Uterine smooth muscle cell (primary cell): ENCODE measurements around the gene WDR88. TPM values are rescaled to one million over a fixed set of nuclear protein-coding genes. Genes with fewer than 3 reads are reported as not detected.

Source experiments
- total RNA-seq: library from RNA; depleted of rRNA; stranded (reverse); fragments of >200 nt; gene quantifications from 2 replicates; pipeline ENCODE4 v1.2.3, GENCODE V29; 2014

WDR88 gene, protein sequence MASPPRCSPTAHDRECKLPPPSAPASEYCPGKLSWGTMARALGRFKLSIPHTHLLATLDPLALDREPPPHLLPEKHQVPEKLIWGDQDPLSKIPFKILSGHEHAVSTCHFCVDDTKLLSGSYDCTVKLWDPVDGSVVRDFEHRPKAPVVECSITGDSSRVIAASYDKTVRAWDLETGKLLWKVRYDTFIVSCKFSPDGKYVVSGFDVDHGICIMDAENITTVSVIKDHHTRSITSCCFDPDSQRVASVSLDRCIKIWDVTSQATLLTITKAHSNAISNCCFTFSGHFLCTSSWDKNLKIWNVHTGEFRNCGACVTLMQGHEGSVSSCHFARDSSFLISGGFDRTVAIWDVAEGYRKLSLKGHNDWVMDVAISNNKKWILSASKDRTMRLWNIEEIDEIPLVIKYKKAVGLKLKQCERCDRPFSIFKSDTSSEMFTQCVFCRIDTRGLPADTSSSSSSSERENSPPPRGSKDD
- total RNA-seq = not detected in 2 replicates

DNA sequence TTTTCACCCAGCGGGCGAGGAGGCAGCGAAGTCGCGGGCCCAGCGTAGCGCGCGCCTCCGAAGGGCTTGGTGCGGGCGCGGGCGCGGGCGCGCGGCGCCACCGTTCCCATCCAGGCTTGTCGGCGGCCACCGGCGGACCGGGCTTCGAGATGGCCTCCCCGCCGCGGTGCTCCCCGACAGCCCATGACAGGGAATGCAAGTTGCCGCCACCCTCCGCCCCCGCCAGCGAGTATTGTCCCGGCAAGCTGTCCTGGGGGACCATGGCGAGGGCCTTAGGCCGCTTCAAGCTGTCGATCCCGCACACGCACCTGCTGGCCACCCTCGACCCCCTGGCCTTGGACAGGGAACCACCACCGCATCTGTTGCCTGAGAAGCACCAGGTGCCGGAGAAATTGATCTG lies at the start of gene WDR88:
Gene WDR88 (plus strand): TSS at position 94 of the 400 bp plus-strand sequence. CDS start 56 bp downstream, at position 150.

DNA sequence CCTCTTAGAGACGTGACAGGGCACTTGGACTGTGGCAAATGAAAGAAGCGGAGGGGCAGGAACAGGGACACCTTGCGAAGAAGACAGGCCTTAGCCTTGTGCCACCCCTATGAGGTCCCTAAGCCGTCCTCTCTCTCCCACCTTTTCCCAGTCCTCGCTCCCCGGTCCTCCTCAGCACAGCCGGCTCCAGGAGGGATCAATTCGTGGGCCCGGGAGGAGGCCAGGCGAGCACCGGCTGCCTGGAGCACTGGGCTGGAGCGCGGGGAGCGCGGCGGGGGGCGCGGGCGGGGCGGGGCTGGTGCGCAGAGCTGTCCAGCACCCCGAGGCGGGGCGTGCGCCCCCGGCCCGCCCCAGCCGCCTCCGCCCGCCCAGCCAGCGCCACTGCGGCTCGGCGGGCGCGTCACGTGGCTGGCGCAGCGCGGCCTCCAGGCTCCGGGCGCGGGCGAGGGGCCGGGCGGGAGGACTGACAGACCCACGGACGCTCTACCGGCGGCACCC lies 62.0 kb downstream of the WDR88 start, which contains the start of gene LRP3:
Gene LRP3 (plus strand): TSS at position 466 of the 498 bp plus-strand sequence. CDS start 456 bp downstream, outside the sequence.

Other genes with a start within 250 kb of the WDR88 start
- 13.5 and 14.0 TPM in 2 replicates for gene CEP89, start 160.2 kb upstream of the WDR88 start, total RNA-seq
- gene FAAP24, start 159.9 kb upstream of the WDR88 start, total RNA-seq = 1.9 and 3.0 TPM in 2 replicates
- 2.0 and 3.5 TPM in 2 replicates for gene RHPN2, start 67.2 kb upstream of the WDR88 start, total RNA-seq
- 7.1 and 7.7 TPM in 2 replicates for gene GPATCH1, start 50.9 kb upstream of the WDR88 start, total RNA-seq
- 22.6 and 35.2 TPM in 2 replicates for gene LRP3, start 62.2 kb downstream of the WDR88 start, total RNA-seq
- not detected in 2 replicates for gene SLC7A10, start 93.7 kb downstream of the WDR88 start, total RNA-seq
- gene CEBPA, start 170.4 kb downstream of the WDR88 start, total RNA-seq = 0.11 and 0.25 TPM in 2 replicates
- 45.9 and 63.0 TPM in 2 replicates for gene CEBPG, start 241.6 kb downstream of the WDR88 start, total RNA-seq